Chondrocyte (in vitro differentiated cells): Measurements from ENCODE around the gene SPTBN4. TPM values are rescaled to one million over a fixed set of nuclear protein-coding genes. Genes with fewer than 3 reads are reported as not detected.
"Not testable (repeated sequence)": the region's sequence is repeated elsewhere in the genome, so short reads cannot be mapped to it uniquely, and the experiment has no call there.

Experiments
- DNase-seq: peaks from one replicate; pipeline ENCODE4 v3.0.0; 2021; ENCODE audit warnings: mixed read lengths, low spot score
- H3K27ac Mint-ChIP-seq: one replicate; pipeline ENCODE4 v1.8.0; 2021; ENCODE audit warnings: mild to moderate bottlenecking, moderate library complexity, mixed read lengths; ENCODE audit not compliant: unreplicated experiment
- H3K27me3 Mint-ChIP-seq: 2 replicates; pipeline ENCODE4 v1.8.0; 2021; ENCODE audit warnings: low read depth, mixed read lengths
- H3K36me3 Mint-ChIP-seq: 2 replicates; pipeline ENCODE4 v1.8.0; 2021; ENCODE audit warnings: low read depth, mixed read lengths
- H3K4me1 Mint-ChIP-seq: 2 replicates; pipeline ENCODE4 v1.8.0; 2021; ENCODE audit warnings: low read depth, mild to moderate bottlenecking, mixed read lengths
- H3K4me3 Mint-ChIP-seq: one replicate; pipeline ENCODE4 v1.8.0; 2021; ENCODE audit warnings: mild to moderate bottlenecking, moderate library complexity, mixed read lengths; ENCODE audit not compliant: unreplicated experiment
- H3K9me3 Mint-ChIP-seq: 2 replicates; pipeline ENCODE4 v1.8.0; 2021; ENCODE audit warnings: low read depth, mixed read lengths
- total RNA-seq: library from RNA; stranded (reverse); gene quantifications from 3 replicates; pipeline ENCODE4 v1.2.1, GENCODE V29; 2021
- TF ChIP-seq, protein P1 (sequence below): fragments of 200-600 bp; sonication (generic); IDR thresholded peaks from 2 replicates; pipeline ENCODE4 v1.5.0; 2021; ENCODE audit warnings: antibody characterized with exemption, mild to moderate bottlenecking, moderate library complexity

The SPTBN4 gene
- total RNA-seq, 1 donor from 2014 or later: 2.5 TPM

- Mint-ChIP-seq H3K27ac (no peak overlapping the region), H3K36me3 (peaks cover 17% of the 10 kb centered on the region), H3K9me3 (no peaks in the 10 kb centered on the region), H3K4me1 (peaks cover 11% of the 10 kb centered on the region), H3K4me3 (no peak overlapping the region), H3K27me3 (no peaks in the 10 kb centered on the region)
- TF ChIP-seq, protein P1, sequence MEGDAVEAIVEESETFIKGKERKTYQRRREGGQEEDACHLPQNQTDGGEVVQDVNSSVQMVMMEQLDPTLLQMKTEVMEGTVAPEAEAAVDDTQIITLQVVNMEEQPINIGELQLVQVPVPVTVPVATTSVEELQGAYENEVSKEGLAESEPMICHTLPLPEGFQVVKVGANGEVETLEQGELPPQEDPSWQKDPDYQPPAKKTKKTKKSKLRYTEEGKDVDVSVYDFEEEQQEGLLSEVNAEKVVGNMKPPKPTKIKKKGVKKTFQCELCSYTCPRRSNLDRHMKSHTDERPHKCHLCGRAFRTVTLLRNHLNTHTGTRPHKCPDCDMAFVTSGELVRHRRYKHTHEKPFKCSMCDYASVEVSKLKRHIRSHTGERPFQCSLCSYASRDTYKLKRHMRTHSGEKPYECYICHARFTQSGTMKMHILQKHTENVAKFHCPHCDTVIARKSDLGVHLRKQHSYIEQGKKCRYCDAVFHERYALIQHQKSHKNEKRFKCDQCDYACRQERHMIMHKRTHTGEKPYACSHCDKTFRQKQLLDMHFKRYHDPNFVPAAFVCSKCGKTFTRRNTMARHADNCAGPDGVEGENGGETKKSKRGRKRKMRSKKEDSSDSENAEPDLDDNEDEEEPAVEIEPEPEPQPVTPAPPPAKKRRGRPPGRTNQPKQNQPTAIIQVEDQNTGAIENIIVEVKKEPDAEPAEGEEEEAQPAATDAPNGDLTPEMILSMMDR: no peak
- no peak for DNase-seq
Observed at GRCh38 chr19:40588926-40589569, 122.2 kb downstream of the SPTBN4 start.

GRCh38 chr19:40589591-40590429, 123.0 kb downstream of the SPTBN4 start:
- H3K9me3 Mint-ChIP-seq: no peaks in the 10 kb centered on the region
- H3K27ac Mint-ChIP-seq: no peak overlapping the region
- no peak overlapping the region for H3K4me3 Mint-ChIP-seq

DNA sequence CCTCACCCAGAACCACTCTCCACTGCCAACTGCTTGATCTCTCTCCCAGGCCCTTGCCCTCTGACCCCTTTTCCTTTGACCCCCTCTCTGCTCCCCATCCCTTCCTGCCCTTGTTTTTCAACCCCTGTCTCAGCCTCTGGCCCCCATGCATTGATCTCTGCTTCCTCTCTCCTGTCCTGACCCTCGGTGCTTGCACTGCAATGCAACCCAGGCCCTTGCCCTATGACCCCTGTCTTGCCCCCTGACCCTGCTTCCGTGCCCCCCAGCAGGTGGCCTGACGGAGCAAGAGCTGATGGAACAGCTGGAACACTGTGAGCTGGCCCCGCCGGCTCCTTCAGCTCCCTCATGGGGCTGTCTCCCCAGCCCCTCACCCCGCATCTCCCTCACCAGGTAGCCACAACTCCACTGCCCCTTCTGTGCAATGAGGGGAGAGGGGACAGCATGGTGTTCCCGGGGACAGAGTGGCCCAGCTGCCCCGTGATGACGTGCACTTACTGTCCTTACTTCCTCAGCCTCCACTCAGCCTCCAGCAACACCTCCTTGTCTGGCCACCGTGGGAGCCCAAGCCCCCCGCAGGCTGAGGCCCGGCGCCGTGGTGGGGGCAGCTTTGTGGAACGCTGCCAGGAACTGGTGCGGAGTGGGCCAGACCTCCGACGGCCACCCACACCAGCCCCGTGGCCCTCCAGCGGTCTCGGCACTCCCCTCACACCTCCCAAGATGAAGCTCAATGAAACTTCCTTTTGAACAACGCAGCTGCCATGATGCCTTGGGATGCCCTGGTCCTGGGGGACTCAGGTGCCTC, 123.9 kb downstream of the SPTBN4 start:
- H3K27me3 Mint-ChIP-seq: no peaks in the 10 kb centered on the region
- no peak for DNase-seq
- H3K4me1 Mint-ChIP-seq: peaks cover 19% of the 10 kb centered on the region
- TF ChIP-seq, protein P1: no peak
- H3K27ac Mint-ChIP-seq: no peak overlapping the region
- H3K4me3 Mint-ChIP-seq: no peak overlapping the region
- peaks cover 17% of the 10 kb centered on the region for H3K36me3 Mint-ChIP-seq
- H3K9me3 Mint-ChIP-seq: no peaks in the 10 kb centered on the region

More at GRCh38 chr19:40589591-40590429, 123.0 kb downstream of the SPTBN4 start:
- Mint-ChIP-seq H3K36me3 (peaks cover 17% of the 10 kb centered on the region), H3K27me3 (no peaks in the 10 kb centered on the region), H3K4me1 (peaks cover 19% of the 10 kb centered on the region)
- TF ChIP-seq, protein P1: no peak
- no peak for DNase-seq

DNA sequence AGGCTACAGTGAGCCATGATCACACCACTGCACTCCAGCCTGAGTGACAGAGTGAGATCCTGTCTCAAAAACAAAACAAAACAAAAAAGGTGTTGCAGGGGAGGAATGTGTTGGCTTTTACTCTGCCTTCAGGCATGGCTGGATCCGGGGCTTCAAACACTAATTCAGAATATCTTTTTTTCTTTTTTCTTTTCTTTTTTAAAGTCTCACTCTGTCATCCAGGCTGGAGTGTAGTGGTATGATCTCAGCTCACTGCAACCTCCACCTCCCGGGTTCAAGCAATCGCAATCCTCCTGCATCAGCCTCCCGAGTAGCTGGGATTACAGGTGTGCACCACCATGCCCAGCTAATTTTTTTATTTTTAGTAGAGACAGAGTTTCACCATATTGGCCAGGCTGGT, 124.9 kb downstream of the SPTBN4 start:
- H3K4me3 Mint-ChIP-seq, H3K27ac Mint-ChIP-seq, H3K27me3 Mint-ChIP-seq, H3K9me3 Mint-ChIP-seq, DNase-seq: not testable (repeated sequence)
- Mint-ChIP-seq H3K36me3 (peaks cover 13% of the 10 kb centered on the region), H3K4me1 (peaks cover 17% of the 10 kb centered on the region)

GRCh38 chr19:40592170-40592569, 125.4 kb downstream of the SPTBN4 start:
- no peak for DNase-seq
- no peak overlapping the region for H3K4me3 Mint-ChIP-seq
- H3K27me3 Mint-ChIP-seq: no peaks in the 10 kb centered on the region
- H3K4me1 Mint-ChIP-seq: peaks cover 17% of the 10 kb centered on the region
- no peaks in the 10 kb centered on the region for H3K9me3 Mint-ChIP-seq
- peaks cover 9% of the 10 kb centered on the region for H3K36me3 Mint-ChIP-seq
- TF ChIP-seq, protein P1: no peak
- no peak overlapping the region for H3K27ac Mint-ChIP-seq
